Measurements from ENCODE around the gene RETREG2.

The RETREG2 gene

DNA sequence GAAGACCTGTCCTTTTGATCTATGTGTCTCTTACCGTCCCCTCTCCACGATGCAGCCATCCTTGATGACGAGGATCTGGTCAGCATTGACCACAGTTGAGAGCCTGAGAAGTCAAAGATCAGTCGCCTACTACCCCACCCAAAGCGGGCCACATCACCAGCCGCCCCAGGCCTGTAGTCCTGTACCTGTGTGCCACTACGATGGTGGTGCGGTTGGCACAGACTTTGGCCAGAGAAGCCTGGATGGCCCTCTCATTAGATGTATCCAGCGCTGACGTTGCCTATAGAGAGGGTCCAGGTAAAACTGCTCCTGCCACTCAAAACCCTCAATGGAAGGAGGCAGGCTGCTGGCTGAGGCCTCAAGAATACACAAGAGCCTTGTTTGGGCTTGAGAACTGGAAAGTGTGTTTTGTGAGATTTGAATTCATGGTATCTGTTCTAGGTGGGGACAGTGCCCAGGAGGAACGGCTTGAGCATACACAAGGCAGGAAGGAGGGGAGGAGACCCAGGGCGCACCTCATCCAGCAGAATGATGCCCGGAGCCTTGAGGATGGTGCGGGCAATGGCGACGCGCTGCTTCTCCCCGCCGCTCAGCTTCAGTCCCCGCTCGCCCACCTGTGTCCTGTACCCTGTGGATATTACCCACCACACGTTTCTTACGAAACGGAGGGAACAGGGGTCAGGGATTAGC is 32.3 kb downstream of the RETREG2 start:
- Histone ChIP-seq H2AFZ (ENCODE audit: low read length) (no peak overlapping the region), H2BK120ac (ENCODE audit: low read depth, low read length) (no peak overlapping the region), H3K9ac (ENCODE audit: low read depth, low read length, poor library complexity) (no peak overlapping the region), H3K36me3 (replicated peaks in 1 of 2; ENCODE audit: control insufficient read depth in 2 of 2, insufficient read depth in 2 of 2, low read length in 2 of 2) (peaks cover 51 to 70% of the 10 kb centered on the region in 2 donors), H2BK5ac (ENCODE audit: low read length) (no peak overlapping the region), H2AK5ac (ENCODE audit: low read depth, low read length) (no peak overlapping the region), H3K14ac (ENCODE audit: low read length) (no peak overlapping the region), H4K8ac (ENCODE audit: low read depth, low read length) (no peak overlapping the region), H3K18ac (ENCODE audit: low read length) (no peak overlapping the region), H3K4me2 (ENCODE audit: insufficient read depth, low read length, poor library complexity, severe bottlenecking) (no peak overlapping the region), H3K27me3 (ENCODE audit: control insufficient read depth in 3 of 3, insufficient read depth in 3 of 3, low read depth in 1 of 3, low read length in 3 of 3) (no peaks in the 10 kb centered on the region), H2BK15ac (ENCODE audit: low read length) (no peak overlapping the region), H3K79me1 (ENCODE audit: low read depth, low read length) (no peaks in the 10 kb centered on the region), H3K4me3 (ENCODE audit: low read length in 2 of 2) (no peak overlapping the region), H3K23ac (ENCODE audit: low read depth, low read length, poor library complexity) (no peak overlapping the region), H4K91ac (ENCODE audit: low read depth, low read length, poor library complexity) (no peak overlapping the region), H3K9me3 (replicated peaks in 1 of 2; ENCODE audit: control insufficient read depth in 2 of 2, insufficient read depth in 1 of 2, low read depth in 1 of 2, low read length in 2 of 2) (no peaks in the 10 kb centered on the region), H2BK12ac (ENCODE audit: low read length) (no peak overlapping the region), H3K4ac (ENCODE audit: low read length) (no peak overlapping the region), H3K4me1 (ENCODE audit: control insufficient read depth in 2 of 2, insufficient read depth in 1 of 2, low read depth in 1 of 2, low read length in 2 of 2) (peaks cover 7 to 8% of the 10 kb centered on the region in 2 donors), H3K27ac (replicated peaks; ENCODE audit: low read length) (no peak overlapping the region)
- DNase-seq (ENCODE audit: low spot score), result no peak
- no CpG with 5 or more reads among the region's 24 CpGs for whole genome bisulfite sequencing, 2 donors (ENCODE audit: extremely low coverage in 2 of 2, insufficient read length in 2 of 2, insufficient replicate concordance in 1 of 2)

DNA sequence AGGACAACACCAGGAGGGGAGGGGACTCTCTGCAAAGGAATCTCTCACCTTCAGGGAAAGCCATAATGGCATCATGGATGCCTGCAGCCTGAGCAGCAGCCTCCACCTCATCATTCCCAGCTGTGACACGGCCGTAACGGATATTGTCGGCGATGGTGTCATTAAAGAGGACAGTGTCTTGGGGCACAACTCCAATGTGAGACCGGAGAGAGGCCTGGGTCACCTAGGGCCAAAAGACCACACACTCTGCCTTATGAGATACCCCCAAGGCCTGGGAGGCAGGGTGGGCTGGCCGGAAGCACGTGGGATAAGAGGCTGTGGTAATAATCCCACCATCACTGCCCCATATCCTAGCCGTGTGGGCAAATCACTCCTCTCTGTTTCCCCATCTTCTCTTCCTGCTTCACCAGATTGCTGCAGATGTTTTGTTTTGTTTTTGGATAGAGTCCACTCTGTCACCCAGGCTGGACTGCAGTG is 32.8 kb downstream of the RETREG2 start:
- WGBS, 2 donors (ENCODE audit: extremely low coverage in 2 of 2, insufficient read length in 2 of 2, insufficient replicate concordance in 1 of 2), result no CpG with 5 or more reads among the region's 9 CpGs
- H4K91ac ChIP-seq (ENCODE audit: low read depth, low read length, poor library complexity), result no peak overlapping the region
- no peaks in the 10 kb centered on the region for H3K27me3 ChIP-seq (ENCODE audit: control insufficient read depth in 3 of 3, insufficient read depth in 3 of 3, low read depth in 1 of 3, low read length in 3 of 3)
- H2BK5ac ChIP-seq (ENCODE audit: low read length), result no peak overlapping the region
- no peak overlapping the region for H2BK120ac ChIP-seq (ENCODE audit: low read depth, low read length)
- no peak overlapping the region for H3K4me2 ChIP-seq (ENCODE audit: insufficient read depth, low read length, poor library complexity, severe bottlenecking)
- peaks cover 52 to 76% of the 10 kb centered on the region in 2 donors for H3K36me3 ChIP-seq (replicated peaks in 1 of 2; ENCODE audit: control insufficient read depth in 2 of 2, insufficient read depth in 2 of 2, low read length in 2 of 2)
- no peak overlapping the region for H3K4me3 ChIP-seq (ENCODE audit: low read length in 2 of 2)
- H3K23ac ChIP-seq (ENCODE audit: low read depth, low read length, poor library complexity), result no peak overlapping the region
- no peak overlapping the region for H3K9ac ChIP-seq (ENCODE audit: low read depth, low read length, poor library complexity)
- H3K4ac ChIP-seq (ENCODE audit: low read length), result no peak overlapping the region
- no peak overlapping the region for H3K14ac ChIP-seq (ENCODE audit: low read length)
- no peak overlapping the region for H3K27ac ChIP-seq (replicated peaks; ENCODE audit: low read length)
- no peak for DNase-seq (ENCODE audit: low spot score)
- no peaks in the 10 kb centered on the region for H3K79me1 ChIP-seq (ENCODE audit: low read depth, low read length)
- H3K4me1 ChIP-seq (ENCODE audit: control insufficient read depth in 2 of 2, insufficient read depth in 1 of 2, low read depth in 1 of 2, low read length in 2 of 2), result peaks cover 7 to 8% of the 10 kb centered on the region in 2 donors
- H2BK15ac ChIP-seq (ENCODE audit: low read length), result no peak overlapping the region
- no peak overlapping the region for H2AFZ ChIP-seq (ENCODE audit: low read length)
- no peak overlapping the region for H2AK5ac ChIP-seq (ENCODE audit: low read depth, low read length)
- no peaks in the 10 kb centered on the region for H3K9me3 ChIP-seq (replicated peaks in 1 of 2; ENCODE audit: control insufficient read depth in 2 of 2, insufficient read depth in 1 of 2, low read depth in 1 of 2, low read length in 2 of 2)
- H4K8ac ChIP-seq (ENCODE audit: low read depth, low read length), result no peak overlapping the region
- H3K18ac ChIP-seq (ENCODE audit: low read length), result no peak overlapping the region
- H2BK12ac ChIP-seq (ENCODE audit: low read length), result no peak overlapping the region

DNA sequence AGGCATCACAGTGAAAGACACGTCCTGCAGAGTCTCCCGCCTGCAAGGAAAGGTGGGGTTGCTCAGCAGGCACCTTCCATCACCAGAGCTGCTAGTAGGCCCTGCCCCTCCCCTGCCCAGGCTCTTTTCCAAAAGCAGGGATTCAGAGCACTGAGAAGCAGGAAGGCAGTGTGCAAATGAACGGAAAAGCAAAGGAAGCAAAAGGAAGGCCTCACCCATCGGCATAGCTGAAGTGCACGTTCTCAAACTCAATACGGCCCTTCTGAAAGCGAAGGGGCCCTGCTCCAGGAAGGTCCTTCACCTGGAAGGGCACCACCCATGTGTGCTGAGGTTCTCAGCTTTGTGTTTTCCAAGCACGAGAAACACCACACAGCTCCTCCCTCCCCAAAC is 34.9 kb downstream of the RETREG2 start:
- Histone ChIP-seq H3K18ac (ENCODE audit: low read length) (no peak overlapping the region), H3K14ac (ENCODE audit: low read length) (no peak overlapping the region), H2AK5ac (ENCODE audit: low read depth, low read length) (no peak overlapping the region), H3K4me2 (ENCODE audit: insufficient read depth, low read length, poor library complexity, severe bottlenecking) (no peak overlapping the region), H4K8ac (ENCODE audit: low read depth, low read length) (no peak overlapping the region), H3K9me3 (replicated peaks in 1 of 2; ENCODE audit: control insufficient read depth in 2 of 2, insufficient read depth in 1 of 2, low read depth in 1 of 2, low read length in 2 of 2) (no peaks in the 10 kb centered on the region), H2BK12ac (ENCODE audit: low read length) (no peak overlapping the region), H3K9ac (ENCODE audit: low read depth, low read length, poor library complexity) (peak overlapping the region; percentile 3), H2AFZ (ENCODE audit: low read length) (no peak overlapping the region), H3K27me3 (ENCODE audit: control insufficient read depth in 3 of 3, insufficient read depth in 3 of 3, low read depth in 1 of 3, low read length in 3 of 3) (no peaks in the 10 kb centered on the region), H3K4me1 (ENCODE audit: control insufficient read depth in 2 of 2, insufficient read depth in 1 of 2, low read depth in 1 of 2, low read length in 2 of 2) (peaks cover 1 to 2% of the 10 kb centered on the region in 2 donors), H3K27ac (replicated peaks; ENCODE audit: low read length) (no peak overlapping the region), H3K79me1 (ENCODE audit: low read depth, low read length) (no peaks in the 10 kb centered on the region), H3K36me3 (replicated peaks in 1 of 2; ENCODE audit: control insufficient read depth in 2 of 2, insufficient read depth in 2 of 2, low read length in 2 of 2) (peaks cover 54 to 81% of the 10 kb centered on the region in 2 donors), H3K23ac (ENCODE audit: low read depth, low read length, poor library complexity) (no peak overlapping the region), H3K4me3 (ENCODE audit: low read length in 2 of 2) (no peak overlapping the region), H2BK5ac (ENCODE audit: low read length) (no peak overlapping the region), H2BK15ac (ENCODE audit: low read length) (no peak overlapping the region), H2BK120ac (ENCODE audit: low read depth, low read length) (no peak overlapping the region), H4K91ac (ENCODE audit: low read depth, low read length, poor library complexity) (no peak overlapping the region), H3K4ac (ENCODE audit: low read length) (no peak overlapping the region)
- no peak for DNase-seq (ENCODE audit: low spot score)
- WGBS, 2 donors (ENCODE audit: extremely low coverage in 2 of 2, insufficient read length in 2 of 2, insufficient replicate concordance in 1 of 2), result no CpG with 5 or more reads among the region's 8 CpGs

DNA sequence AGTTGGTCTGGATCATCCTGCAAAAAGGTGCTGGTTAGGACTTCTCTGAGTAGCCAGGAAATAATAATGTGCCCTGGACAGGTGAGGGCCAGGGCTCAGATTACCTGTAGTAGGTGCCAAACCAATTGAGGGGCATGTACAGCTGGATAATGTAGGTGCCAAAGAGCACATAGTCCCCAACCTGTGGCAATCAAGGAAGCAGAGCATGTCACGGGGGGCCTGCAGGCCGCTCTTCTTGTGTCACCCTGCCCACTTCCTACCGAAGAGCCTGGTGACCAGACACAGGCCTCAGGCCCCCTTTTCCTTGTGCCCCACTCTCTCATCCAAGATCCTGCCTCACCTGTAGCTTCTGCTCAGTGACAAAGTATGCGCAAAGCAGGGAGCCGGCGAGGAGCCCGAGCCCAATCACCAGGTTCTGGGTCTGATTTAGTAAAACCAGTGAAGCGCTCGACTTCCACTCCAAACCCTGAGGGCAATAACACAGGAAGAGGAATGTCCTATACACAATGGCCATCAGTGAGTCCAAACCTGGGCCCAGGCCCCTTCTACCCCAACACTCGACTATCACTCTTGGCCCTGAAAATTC is 35.5 kb downstream of the RETREG2 start:
- WGBS, 2 donors (ENCODE audit: extremely low coverage in 2 of 2, insufficient read length in 2 of 2, insufficient replicate concordance in 1 of 2), result no CpG with 5 or more reads among the region's 10 CpGs

More for the DNA sequence above, 35.5 kb downstream of the RETREG2 start:
- Histone ChIP-seq H3K18ac (ENCODE audit: low read length) (no peak overlapping the region), H3K9me3 (replicated peaks in 1 of 2; ENCODE audit: control insufficient read depth in 2 of 2, insufficient read depth in 1 of 2, low read depth in 1 of 2, low read length in 2 of 2) (no peaks in the 10 kb centered on the region), H4K91ac (ENCODE audit: low read depth, low read length, poor library complexity) (no peak overlapping the region), H2BK12ac (ENCODE audit: low read length) (no peak overlapping the region), H2AK5ac (ENCODE audit: low read depth, low read length) (no peak overlapping the region), H4K8ac (ENCODE audit: low read depth, low read length) (no peak overlapping the region), H3K9ac (ENCODE audit: low read depth, low read length, poor library complexity) (no peak overlapping the region), H3K36me3 (replicated peaks in 1 of 2; ENCODE audit: control insufficient read depth in 2 of 2, insufficient read depth in 2 of 2, low read length in 2 of 2) (peaks cover 50 to 75% of the 10 kb centered on the region in 2 donors), H3K79me1 (ENCODE audit: low read depth, low read length) (no peaks in the 10 kb centered on the region), H3K27ac (replicated peaks; ENCODE audit: low read length) (no peak overlapping the region), H3K27me3 (ENCODE audit: control insufficient read depth in 3 of 3, insufficient read depth in 3 of 3, low read depth in 1 of 3, low read length in 3 of 3) (no peaks in the 10 kb centered on the region), H2BK5ac (ENCODE audit: low read length) (no peak overlapping the region), H2BK15ac (ENCODE audit: low read length) (no peak overlapping the region), H3K23ac (ENCODE audit: low read depth, low read length, poor library complexity) (no peak overlapping the region), H3K4me1 (ENCODE audit: control insufficient read depth in 2 of 2, insufficient read depth in 1 of 2, low read depth in 1 of 2, low read length in 2 of 2) (peaks cover 2 to 4% of the 10 kb centered on the region in 2 donors), H3K4me3 (ENCODE audit: low read length in 2 of 2) (no peak overlapping the region), H2BK120ac (ENCODE audit: low read depth, low read length) (no peak overlapping the region), H3K14ac (ENCODE audit: low read length) (no peak overlapping the region), H3K4me2 (ENCODE audit: insufficient read depth, low read length, poor library complexity, severe bottlenecking) (no peak overlapping the region), H2AFZ (ENCODE audit: low read length) (no peak overlapping the region), H3K4ac (ENCODE audit: low read length) (no peak overlapping the region)
- no peak for DNase-seq (ENCODE audit: low spot score)
